PC-9 (cell line): ENCODE measurements around the gene KRT33B.

Experiments
- CTCF ChIP-seq: fragments of 200-600 bp; sonication (generic); conservative IDR thresholded peaks from 2 replicates; pipeline ENCODE4 v1.6.1; 2017; ENCODE audit warnings: mixed run types, antibody characterized with exemption, mild to moderate bottlenecking, moderate library complexity
- EZH2 ChIP-seq: fragments of 200-600 bp; sonication (generic); IDR thresholded peaks from 2 replicates; pipeline ENCODE4 v1.8.0; 2017; ENCODE audit warnings: antibody characterized with exemption, low read depth

DNA sequence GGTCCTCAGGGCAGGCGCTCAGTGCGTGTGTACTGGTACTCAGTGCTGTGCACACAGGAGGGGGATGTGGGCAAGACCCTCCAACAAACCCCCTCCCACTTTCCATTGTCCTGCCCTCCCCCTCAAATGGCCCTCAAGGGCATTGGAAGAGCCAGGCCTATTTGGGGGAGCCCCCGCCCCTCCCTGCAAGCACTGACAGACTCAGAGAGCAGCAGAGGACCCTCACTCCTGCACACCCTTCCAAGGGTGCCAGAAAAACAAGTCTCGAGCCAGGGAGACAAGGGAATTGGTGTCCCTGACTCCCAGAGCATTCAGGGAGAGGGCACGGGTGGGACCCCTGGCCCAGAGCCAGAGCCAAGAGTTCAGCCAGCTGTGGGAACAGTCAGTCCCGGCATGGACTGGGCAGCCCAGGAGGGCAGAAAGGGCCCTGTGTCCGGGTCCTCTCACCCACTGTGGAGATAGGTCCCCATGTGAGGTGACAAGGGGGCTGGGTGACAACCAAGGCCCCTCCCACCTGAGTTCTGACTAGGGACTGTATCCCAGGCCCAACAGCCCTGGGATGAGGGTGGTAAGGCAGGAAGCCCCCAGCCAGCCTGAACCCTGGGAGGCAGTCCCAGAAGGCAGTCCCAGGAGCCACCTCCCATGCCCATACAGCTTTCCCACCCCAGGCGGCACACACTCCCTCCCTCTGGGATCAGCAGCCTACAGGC is 42.0 kb downstream of the KRT33B start:
- TF ChIP-seq CTCF: no peak
- TF ChIP-seq EZH2: no peak
